IMR-90 (cell line): ENCODE measurements around the gene FTO. TPM values are rescaled to one million over a fixed set of nuclear protein-coding genes. Genes with fewer than 3 reads are reported as not detected.

ENCODE experiments used
- ATAC-seq: fragments of 200-7000 bp; cut with Tn5 transposase; 2 replicates; pipeline ENCODE4 v1.9.1; 2020; ENCODE audit warnings: low read depth, mild to moderate bottlenecking, moderate library complexity
- BruUV-seq: library from RNA; stranded (reverse); fragments of 400-500 nt; replicated peaks from 2 replicates; lab custom pipeline; 2021; lab: Mats Ljungman, UMichigan
- CTCF ChIA-PET: fragments of 300-600 bp; formaldehyde crosslinking; extraction: SDS; loops from one replicate; lab custom pipeline; 2021; ENCODE audit warnings: antibody characterized with exemption; lab: Yijun Ruan, JAX
- POLR2A ChIA-PET: fragments of 300-600 bp; sonication (Branson Sonifier 250); formaldehyde crosslinking; loops from one replicate; lab custom pipeline; 2022; ENCODE audit warnings: antibody characterized with exemption; ENCODE audit not compliant: unreplicated experiment; lab: Charles Lee
- DNase-seq: peaks from one replicate; pipeline ENCODE4 v3.0.0; 2013
- H2AFZ ChIP-seq: replicated peaks from 2 replicates; pipeline ENCODE3; 2013; ENCODE audit warnings: low read length, mild to moderate bottlenecking; ENCODE audit not compliant: poor library complexity
- H2AK5ac ChIP-seq: 2 replicates; pipeline ENCODE4 v1.6.1; 2013; ENCODE audit warnings: low read depth, low read length, inconsistent platforms
- H2AK9ac ChIP-seq: replicated peaks from 2 replicates; pipeline ENCODE3; 2013; ENCODE audit warnings: mild to moderate bottlenecking, low read depth, low read length, moderate library complexity; ENCODE audit not compliant: poor library complexity
- H2BK120ac ChIP-seq: 2 replicates; pipeline ENCODE4 v1.6.1; 2013; ENCODE audit warnings: low read depth, low read length, inconsistent platforms
- H2BK15ac ChIP-seq: 3 replicates; pipeline ENCODE4 v1.6.1; 2013; ENCODE audit warnings: low read depth, low read length, inconsistent platforms
- H2BK20ac ChIP-seq: 2 replicates; pipeline ENCODE4 v1.6.1; 2013; ENCODE audit warnings: low read depth, mild to moderate bottlenecking, inconsistent platforms, low read length, moderate library complexity
- H2BK5ac ChIP-seq: 2 replicates; pipeline ENCODE4 v1.6.1; 2013; ENCODE audit warnings: mild to moderate bottlenecking, low read depth, low read length, inconsistent platforms; ENCODE audit not compliant: poor library complexity, severe bottlenecking
- H3K14ac ChIP-seq: replicated peaks from 2 replicates; pipeline ENCODE4 v1.6.1; 2013; ENCODE audit warnings: low read depth, low read length, inconsistent platforms
- H3K18ac ChIP-seq: 2 replicates; pipeline ENCODE4 v1.6.1; 2013; ENCODE audit warnings: low read depth, low read length, control low read depth
- H3K23ac ChIP-seq: 2 replicates; pipeline ENCODE4 v1.6.1; 2013; ENCODE audit warnings: low read depth, low read length, inconsistent platforms
- H3K27ac ChIP-seq: 2 replicates; pipeline ENCODE4 v1.5.1; 2013; ENCODE audit warnings: mild to moderate bottlenecking, control low read depth, low read length; ENCODE audit not compliant: insufficient read depth
- H3K27me3 ChIP-seq: 2 replicates; pipeline ENCODE4 v1.6.1; 2013; ENCODE audit warnings: low read length; ENCODE audit not compliant: control insufficient read depth, insufficient read depth
- H3K36me3 ChIP-seq: 2 replicates; pipeline ENCODE4 v1.6.1; 2013; ENCODE audit warnings: low read length, mixed read lengths; ENCODE audit not compliant: control insufficient read depth, insufficient read depth
- H3K4ac ChIP-seq: 2 replicates; pipeline ENCODE4 v1.6.1; 2013; ENCODE audit warnings: low read depth, low read length, inconsistent platforms
- H3K4me1 ChIP-seq: 2 replicates; pipeline ENCODE4 v1.6.1; 2013; ENCODE audit warnings: low read length, mixed read lengths; ENCODE audit not compliant: control insufficient read depth, insufficient read depth
- H3K4me2 ChIP-seq: 2 replicates; pipeline ENCODE4 v1.6.1; 2013; ENCODE audit warnings: low read depth, mild to moderate bottlenecking, control low read depth, low read length, moderate library complexity
- H3K4me3 ChIP-seq: 2 replicates; pipeline ENCODE4 v1.5.1; 2013; ENCODE audit warnings: low read depth, mild to moderate bottlenecking, control low read depth, low read length, moderate library complexity; ENCODE audit not compliant: insufficient read depth
- H3K56ac ChIP-seq: 2 replicates; pipeline ENCODE4 v1.6.1; 2013; ENCODE audit warnings: low read length, inconsistent platforms; ENCODE audit not compliant: insufficient read depth; ENCODE audit errors: extremely low read depth
- H3K79me1 ChIP-seq, 2 experiments: 2 replicates each; pipeline ENCODE4 v1.6.1; 2013; ENCODE audit warnings: low read length in 2 of 2, inconsistent platforms in 1 of 2, low read depth in 1 of 2
- H3K9ac ChIP-seq: 2 replicates; pipeline ENCODE4 v1.6.1; 2013; ENCODE audit warnings: low read depth, low read length, control low read depth
- H3K9me1 ChIP-seq: 2 replicates; pipeline ENCODE4 v1.6.1; 2013; ENCODE audit warnings: low read length, inconsistent platforms; ENCODE audit not compliant: insufficient read depth
- H3K9me3 ChIP-seq: 2 replicates; pipeline ENCODE4 v1.6.1; 2013; ENCODE audit warnings: low read length; ENCODE audit not compliant: control insufficient read depth, insufficient read depth
- H4K20me1 ChIP-seq: 2 replicates; pipeline ENCODE4 v1.6.1; 2013; ENCODE audit warnings: low read length, inconsistent platforms; ENCODE audit not compliant: insufficient read depth
- H4K5ac ChIP-seq: 2 replicates; pipeline ENCODE4 v1.6.1; 2013; ENCODE audit warnings: mild to moderate bottlenecking, low read depth, low read length, control low read depth
- H4K8ac ChIP-seq, 2 experiments: 2 replicates each; pipeline ENCODE4 v1.6.1; 2013; ENCODE audit warnings: low read depth in 2 of 2, low read length in 2 of 2, control low read depth in 1 of 2, inconsistent platforms in 1 of 2
- H4K91ac ChIP-seq: 2 replicates; pipeline ENCODE4 v1.6.1; 2013; ENCODE audit warnings: low read depth, low read length, inconsistent platforms; ENCODE audit not compliant: insufficient read depth
- BHLHE40 ChIP-seq: fragments of 150-350 bp; IDR thresholded peaks from 2 replicates; pipeline ENCODE4 v1.6.1; 2016; ENCODE audit warnings: mild to moderate bottlenecking, low read depth, low read length
- CEBPB ChIP-seq: IDR thresholded peaks from 2 replicates; pipeline ENCODE4 v1.6.1; 2012; ENCODE audit warnings: low read depth, low read length, improper control_type of control experiment
- ELK1 ChIP-seq: fragments of 150-350 bp; IDR thresholded peaks from 2 replicates; pipeline ENCODE4 v1.6.1; 2016; ENCODE audit warnings: low read depth, mild to moderate bottlenecking, low read length, moderate library complexity, borderline replicate concordance
- MAZ ChIP-seq: IDR thresholded peaks from 2 replicates; pipeline ENCODE4 v1.6.1; 2012; ENCODE audit warnings: low read depth, mild to moderate bottlenecking, low read length, improper control_type of control experiment, moderate library complexity, borderline replicate concordance
- MXI1 ChIP-seq: IDR thresholded peaks from 2 replicates; pipeline ENCODE4 v1.6.1; 2012; ENCODE audit warnings: low read depth, mild to moderate bottlenecking, low read length, moderate library complexity, borderline replicate concordance
- RFX5 ChIP-seq: IDR thresholded peaks from 2 replicates; pipeline ENCODE4 v1.8.0; 2012; ENCODE audit warnings: low read depth, mild to moderate bottlenecking, low read length, moderate library complexity
- WGBS, 2 experiments: methylation state at CpG; one replicate each; pipeline versions ENCODE4 v1.1.5 to v1.1.7; 2013; ENCODE audit warnings: missing lambda C conversion rate in 2 of 2; ENCODE audit not compliant: insufficient read length in 1 of 2; ENCODE audit errors: extremely low coverage in 2 of 2; 5-methylcytosine and 5-hydroxymethylcytosine counted together
- dilution Hi-C: fragments of 300-500 bp; cut with HindIII; formaldehyde crosslinking; loops from one replicate; pipeline ENCODE4 v1.14.3; 2018; ENCODE audit warnings: low sequenced_read_pairs; ENCODE audit not compliant: unreplicated experiment
- in situ Hi-C: fragments of 300-500 bp; cut with MboI; formaldehyde crosslinking; loops from 3 replicates; pipeline ENCODE4 v1.14.3; 2019; ENCODE audit warnings: low sequenced_read_pairs, inconsistent platforms, mixed read lengths
- intact Hi-C: fragments of 100-400 bp; cut with micrococcal nuclease; formaldehyde crosslinking; loops from 2 replicates; pipeline ENCODE4 v1.10.0; 2022
- polyA plus RNA-seq, 3 experiments: library from polyadenylated mRNA; depleted of rRNA; stranded (reverse); fragments of >200 nt; gene quantifications; 2 replicates each; pipeline ENCODE4 v1.2.3, GENCODE V29; 2012; ENCODE audit warnings: low replicate concordance in 1 of 3
- total RNA-seq: library from RNA; depleted of rRNA; stranded (reverse); fragments of >200 nt; gene quantifications from 2 replicates; pipeline ENCODE4 v1.2.3, GENCODE V29; 2012

Gene FTO
- total and polyA plus RNA-seq, 2 of the 4 experiments (the other 2 are of a cell fraction), result 70.3 to 132 TPM

- Histone ChIP-seq H2BK5ac (no peak overlapping the region), H3K4me2 (no peak overlapping the region), H3K18ac (no peak overlapping the region), H3K36me3 (no peaks in the 10 kb centered on the region; the same call in 1 of the 2 replicates), H3K9ac (no peak overlapping the region), H2BK15ac (no peak overlapping the region), H4K5ac (no peak overlapping the region), H3K14ac (no peak overlapping the region), H3K79me1 (peaks cover 3 to 4% of the 10 kb centered on the region in 2 experiments; a peak in 3 of 4 replicates), H2AK9ac (no peak overlapping the region), H2BK120ac (no peak overlapping the region), H3K56ac (no peak overlapping the region), H3K4me1 (no peaks in the 10 kb centered on the region), H4K20me1 (no peaks in the 10 kb centered on the region), H2AK5ac (no peak overlapping the region), H3K27me3 (no peaks in the 10 kb centered on the region), H2BK20ac (no peak overlapping the region), H4K91ac (no peak overlapping the region), H3K23ac (peak overlapping the region; percentile 33; the same call in 1 of the 2 replicates), H3K9me3 (no peaks in the 10 kb centered on the region), H3K27ac (no peak overlapping the region), H4K8ac (no peak overlapping the region), H3K4me3 (no peak overlapping the region), H2AFZ (no peak overlapping the region), H3K4ac (no peak overlapping the region), H3K9me1 (no peaks in the 10 kb centered on the region)
- 83% methylated on average over 2 of the region's 3 CpGs; no CpG with 5 or more reads in 1 of the 2 experiments for WGBS, 2 experiments
- dilution Hi-C loops (no loop called here), in situ Hi-C loops (no loop called here), intact Hi-C loops (no loop called here)
- DNase-seq (no peak), ATAC-seq (no peak)
- ChIA-PET POLR2A (no interaction called here), CTCF (interaction anchor here (0.6 kb wide), 1 partner anchor 657 kb away, joined by 3 read pairs; no protein-coding TSS in a partner anchor)
- BruUV-seq, result no TSS peak
- TF ChIP-seq CEBPB, result no peak
- no peak for TF ChIP-seq MAZ
- no peak for TF ChIP-seq MXI1
- no peak for TF ChIP-seq RFX5
- no peak for TF ChIP-seq BHLHE40
- TF ChIP-seq ELK1, result no peak
These were observed 144.5 kb downstream of the FTO start for GRCh38 chr16:53848277-53848942.
